GM12892 (cell line): Measurements from ENCODE around the gene PPP1R9B.

Experiments
- POLR2A ChIP-seq: IDR thresholded peaks from 2 replicates; pipeline ENCODE4 v1.6.1; 2011; ENCODE audit warnings: low read depth, low read length, control low read depth
- POLR2AphosphoS5 ChIP-seq: IDR thresholded peaks from 2 replicates; pipeline ENCODE4 v1.6.1; 2011; ENCODE audit warnings: low read depth, low read length, control low read depth

DNA sequence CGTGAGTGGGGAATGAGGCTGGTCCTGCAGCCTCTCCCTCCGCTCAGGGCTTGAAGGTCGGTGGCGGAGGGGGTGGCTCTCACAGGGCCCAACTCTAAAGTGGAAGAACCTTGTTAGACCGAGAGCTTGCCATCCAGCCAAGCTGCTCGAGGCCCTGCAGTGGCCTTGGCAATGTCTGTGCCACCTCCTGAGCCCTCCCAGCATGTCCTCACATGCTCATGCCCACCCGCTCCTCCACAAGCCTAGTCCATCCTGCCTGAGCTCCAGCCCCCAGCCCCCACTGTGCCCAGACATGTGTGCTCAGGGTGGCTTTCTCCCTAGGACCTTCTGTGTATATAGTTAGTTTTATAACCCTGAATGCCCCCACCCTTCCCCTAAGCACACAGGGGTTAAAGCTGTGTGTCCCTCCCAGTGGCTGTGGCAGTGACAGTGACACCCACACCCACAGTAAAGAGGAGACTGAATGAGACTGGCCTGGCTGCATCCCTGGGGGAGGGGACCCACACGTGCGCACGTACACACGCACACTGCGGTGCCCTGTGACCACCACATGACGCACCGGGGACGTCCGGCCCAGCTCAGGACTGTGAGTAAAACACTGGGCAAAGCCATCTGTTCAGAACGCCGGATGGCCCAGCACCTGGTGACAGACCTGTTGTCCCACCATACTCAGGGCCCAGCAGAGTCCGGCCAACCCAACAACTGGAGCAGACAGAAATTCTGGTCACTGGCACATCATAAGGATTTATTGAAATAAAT lies 39.7 kb downstream of the PPP1R9B start:
- TF ChIP-seq POLR2A (no peak), POLR2AphosphoS5 (no peak)
